HuH-7.5 (cell line): ENCODE measurements around the gene SPIN1.

Source experiments
- DNase-seq: peaks from one replicate; pipeline ENCODE4 v3.0.0; 2011; ENCODE audit warnings: low spot score

The SPIN1 gene

GRCh38 chr9:88388886-88389605 lies 802 bp downstream of the SPIN1 start:
- peak; percentile 65 for DNase-seq

GRCh38 chr9:88390371-88390990 lies 2.2 kb downstream of the SPIN1 start:
- no peak for DNase-seq

GRCh38 chr9:88391236-88391635 lies 3.0 kb downstream of the SPIN1 start:
- no peak for DNase-seq

GRCh38 chr9:88391921-88392320 lies 3.7 kb downstream of the SPIN1 start:
- DNase-seq: no peak

- DNase-seq: no peak
These were observed 4.3 kb downstream of the SPIN1 start for GRCh38 chr9:88392549-88392948.

- DNase-seq: no peak
These were observed 8.8 kb downstream of the SPIN1 start for GRCh38 chr9:88396836-88397577.

- DNase-seq: no peak
These were observed 9.8 kb downstream of the SPIN1 start for GRCh38 chr9:88398016-88398415.

GRCh38 chr9:88399966-88400365 lies 11.7 kb downstream of the SPIN1 start:
- DNase-seq: no peak

GRCh38 chr9:88403340-88403739 lies 15.1 kb downstream of the SPIN1 start:
- DNase-seq: no peak

- no peak for DNase-seq
These were observed 17.8 kb downstream of the SPIN1 start for GRCh38 chr9:88406051-88406450.

- no peak for DNase-seq
These were observed 23.2 kb downstream of the SPIN1 start for GRCh38 chr9:88411471-88411870.

GRCh38 chr9:88414298-88414697 lies 26.1 kb downstream of the SPIN1 start:
- DNase-seq: no peak

GRCh38 chr9:88418025-88418424 lies 29.8 kb downstream of the SPIN1 start:
- DNase-seq: no peak

GRCh38 chr9:88418715-88419540 lies 30.7 kb downstream of the SPIN1 start:
- DNase-seq: no peak

GRCh38 chr9:88420227-88420626 lies 32.0 kb downstream of the SPIN1 start:
- DNase-seq: no peak

GRCh38 chr9:88421348-88421747 lies 33.1 kb downstream of the SPIN1 start:
- DNase-seq: no peak

GRCh38 chr9:88425538-88425950 lies 37.3 kb downstream of the SPIN1 start:
- DNase-seq: no peak

- DNase-seq: no peak
These were observed 38.4 kb downstream of the SPIN1 start for GRCh38 chr9:88426651-88427050.

- DNase-seq: no peak
These were observed 41.6 kb downstream of the SPIN1 start for GRCh38 chr9:88429595-88430430.

- no peak for DNase-seq
These were observed 45.5 kb downstream of the SPIN1 start for GRCh38 chr9:88433583-88434255.

GRCh38 chr9:88435336-88435735 lies 47.1 kb downstream of the SPIN1 start:
- DNase-seq: no peak
